OCI-LY3 (cell line): ENCODE measurements around the gene ARHGAP25.

Experiments used
- H2AFZ ChIP-seq: fragments of 200-600, 300-600 bp; shearing (Covaris generic); 2 replicates; pipeline ENCODE4 v1.6.0; 2014; ENCODE audit warnings: antibody characterized with exemption, low read depth, low read length
- H3K27ac ChIP-seq: fragments of 200-600, 300-600 bp; sonication (generic); 2 replicates; pipeline ENCODE4 v1.5.1; 2014; ENCODE audit warnings: mild to moderate bottlenecking, low read length, moderate library complexity, mixed read lengths
- H3K27me3 ChIP-seq: fragments of 200-600, 300-600 bp; sonication (generic); 2 replicates; pipeline ENCODE4 v1.6.1; 2014; ENCODE audit warnings: low read depth, low read length, mixed read lengths
- H3K36me3 ChIP-seq: fragments of 200-600, 300-600 bp; sonication (generic); replicated peaks from 2 replicates; pipeline ENCODE3; 2014; ENCODE audit warnings: low read depth, low read length, mixed read lengths
- H3K4me1 ChIP-seq: fragments of 300-600, 200-600 bp; sonication (generic); 2 replicates; pipeline ENCODE4 v1.6.1; 2014; ENCODE audit warnings: low read length, mixed read lengths
- H3K4me2 ChIP-seq: fragments of 200-600, 300-600 bp; sonication (generic); 2 replicates; pipeline ENCODE4 v1.6.1; 2014; ENCODE audit warnings: low read length, mixed read lengths
- H3K4me3 ChIP-seq: fragments of 300-600, 200-600 bp; sonication (generic); 2 replicates; pipeline ENCODE4 v1.5.1; 2014; ENCODE audit warnings: antibody characterized with exemption, mild to moderate bottlenecking, low read length, moderate library complexity
- H3K79me2 ChIP-seq: fragments of 300-600, 200-600 bp; shearing (Covaris generic); 2 replicates; pipeline ENCODE4 v1.6.1; 2014; ENCODE audit warnings: mild to moderate bottlenecking, low read length, mixed read lengths
- H3K9ac ChIP-seq: fragments of 300-600, 200-600 bp; shearing (Covaris generic); 2 replicates; pipeline ENCODE4 v1.6.0; 2014; ENCODE audit warnings: mild to moderate bottlenecking, low read length, moderate library complexity
- H3K9me3 ChIP-seq: fragments of 200-600, 300-600 bp; shearing (Covaris generic); 2 replicates; pipeline ENCODE4 v1.6.1; 2014; ENCODE audit warnings: low read length, mixed read lengths; ENCODE audit not compliant: insufficient read depth
- H4K20me1 ChIP-seq: fragments of 200-600, 300-600 bp; sonication (generic); 2 replicates; pipeline ENCODE4 v1.6.1; 2016; ENCODE audit warnings: low read length, mixed read lengths; ENCODE audit not compliant: insufficient read depth
- EZH2phosphoT487 ChIP-seq: fragments of 200-600 bp; shearing (Covaris generic); IDR thresholded peaks from 2 replicates; pipeline ENCODE4 v1.6.1; 2018; ENCODE audit warnings: antibody characterized with exemption, mixed run types, low read depth
- TF ChIP-seq, protein P1 (sequence below): fragments of 200-600, 300-600 bp; sonication (generic); IDR thresholded peaks from 2 replicates; pipeline ENCODE4 v1.5.1; 2014; ENCODE audit warnings: antibody characterized with exemption, low read length, low read depth

ARHGAP25 gene

DNA sequence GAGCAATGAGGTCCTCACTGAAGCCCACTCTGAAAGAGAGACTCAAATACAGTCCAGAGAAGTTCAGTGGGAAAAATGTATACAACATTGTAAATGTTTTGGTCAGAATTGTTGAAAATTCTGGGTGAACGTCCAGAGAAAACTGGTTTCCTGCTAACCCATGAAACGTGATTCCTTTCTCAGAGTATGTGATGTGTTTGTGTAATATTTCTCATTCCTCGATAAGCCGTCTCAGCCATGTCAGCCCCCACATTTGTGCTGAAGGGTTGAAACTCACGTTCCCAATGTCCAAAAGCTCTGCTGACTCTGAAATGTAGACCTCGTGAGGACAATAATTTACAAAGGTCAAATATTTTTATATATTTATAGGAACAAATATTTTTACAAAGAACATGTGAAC, 84.9 kb downstream of the ARHGAP25 start:
- Histone ChIP-seq H3K9me3 (no peaks in the 10 kb centered on the region), H2AFZ (no peak overlapping the region), H3K36me3 (peaks cover 89% of the 10 kb centered on the region), H3K4me1 (peaks cover 23% of the 10 kb centered on the region), H4K20me1 (peaks cover 84% of the 10 kb centered on the region), H3K9ac (no peak overlapping the region), H3K27me3 (no peaks in the 10 kb centered on the region), H3K4me2 (no peak overlapping the region), H3K4me3 (no peak overlapping the region), H3K27ac (peak overlapping the region; percentile 10), H3K79me2 (peaks cover 93% of the 10 kb centered on the region)
- TF ChIP-seq EZH2phosphoT487, result no peak
- TF ChIP-seq, protein P1, sequence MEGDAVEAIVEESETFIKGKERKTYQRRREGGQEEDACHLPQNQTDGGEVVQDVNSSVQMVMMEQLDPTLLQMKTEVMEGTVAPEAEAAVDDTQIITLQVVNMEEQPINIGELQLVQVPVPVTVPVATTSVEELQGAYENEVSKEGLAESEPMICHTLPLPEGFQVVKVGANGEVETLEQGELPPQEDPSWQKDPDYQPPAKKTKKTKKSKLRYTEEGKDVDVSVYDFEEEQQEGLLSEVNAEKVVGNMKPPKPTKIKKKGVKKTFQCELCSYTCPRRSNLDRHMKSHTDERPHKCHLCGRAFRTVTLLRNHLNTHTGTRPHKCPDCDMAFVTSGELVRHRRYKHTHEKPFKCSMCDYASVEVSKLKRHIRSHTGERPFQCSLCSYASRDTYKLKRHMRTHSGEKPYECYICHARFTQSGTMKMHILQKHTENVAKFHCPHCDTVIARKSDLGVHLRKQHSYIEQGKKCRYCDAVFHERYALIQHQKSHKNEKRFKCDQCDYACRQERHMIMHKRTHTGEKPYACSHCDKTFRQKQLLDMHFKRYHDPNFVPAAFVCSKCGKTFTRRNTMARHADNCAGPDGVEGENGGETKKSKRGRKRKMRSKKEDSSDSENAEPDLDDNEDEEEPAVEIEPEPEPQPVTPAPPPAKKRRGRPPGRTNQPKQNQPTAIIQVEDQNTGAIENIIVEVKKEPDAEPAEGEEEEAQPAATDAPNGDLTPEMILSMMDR, result no peak

DNA sequence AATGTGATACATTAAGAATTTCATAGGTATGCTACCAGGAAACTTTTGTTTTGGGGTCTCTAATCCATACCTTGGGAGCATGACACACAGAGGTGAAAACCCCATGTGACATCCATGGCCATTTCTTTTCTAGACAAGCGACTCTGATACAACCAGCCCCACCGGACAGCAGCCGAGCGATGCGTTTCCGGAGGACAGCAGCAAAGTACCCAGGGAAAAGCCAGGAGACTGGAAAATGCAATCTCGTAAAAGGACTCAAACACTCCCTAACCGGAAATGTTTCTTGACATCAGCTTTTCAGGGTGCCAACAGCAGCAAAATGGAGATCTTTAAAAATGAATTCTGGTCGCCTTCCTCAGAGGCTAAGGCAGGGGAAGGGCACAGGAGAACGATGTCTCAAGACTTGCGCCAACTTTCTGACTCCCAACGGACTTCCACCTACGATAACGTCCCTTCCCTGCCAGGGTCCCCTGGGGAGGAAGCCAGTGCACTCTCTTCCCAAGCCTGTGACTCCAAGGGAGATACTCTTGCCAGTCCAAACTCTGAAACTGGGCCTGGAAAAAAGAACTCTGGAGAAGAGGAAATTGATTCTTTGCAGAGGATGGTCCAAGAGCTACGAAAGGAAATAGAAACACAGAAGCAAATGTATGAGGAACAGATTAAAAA, 87.7 kb downstream of the ARHGAP25 start:
- H3K4me1 ChIP-seq, result peaks cover 46% of the 10 kb centered on the region

DNA sequence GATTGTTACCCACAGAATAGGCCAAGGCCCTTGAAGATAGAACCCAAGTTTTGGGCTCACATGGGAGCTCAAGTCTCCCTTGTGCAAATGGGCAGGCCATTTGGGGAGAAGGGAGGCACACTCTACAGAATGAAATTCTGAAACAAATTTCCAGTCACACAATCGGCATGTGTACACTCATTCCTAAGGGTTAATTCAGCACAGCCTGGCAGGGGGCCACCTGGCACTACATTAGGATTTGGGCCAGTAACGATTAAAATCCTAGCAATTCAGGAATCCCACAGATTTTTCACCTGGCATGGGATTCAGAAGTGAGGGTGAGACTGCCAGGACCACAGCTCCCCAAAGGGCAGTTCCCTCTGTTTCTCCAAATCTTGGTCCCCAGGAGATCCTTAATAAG, 90.2 kb downstream of the ARHGAP25 start:
- Histone ChIP-seq H2AFZ (no peak overlapping the region), H3K27me3 (no peaks in the 10 kb centered on the region), H3K9me3 (no peaks in the 10 kb centered on the region), H3K36me3 (peaks cover 79% of the 10 kb centered on the region), H3K27ac (peak overlapping the region; percentile 17; the same call in 1 of the 2 replicates), H3K4me2 (no peak overlapping the region), H3K9ac (no peak overlapping the region), H3K79me2 (peaks cover 94% of the 10 kb centered on the region), H3K4me3 (no peak overlapping the region), H4K20me1 (peaks cover 79% of the 10 kb centered on the region), H3K4me1 (peaks cover 71% of the 10 kb centered on the region)
- TF ChIP-seq EZH2phosphoT487, result no peak
- TF ChIP-seq, protein P1, result no peak

More for the DNA sequence above, 87.7 kb downstream of the ARHGAP25 start:
- Histone ChIP-seq H3K27me3 (no peaks in the 10 kb centered on the region), H3K4me3 (no peak overlapping the region), H2AFZ (no peak overlapping the region), H3K4me2 (no peak overlapping the region), H3K9ac (no peak overlapping the region), H3K79me2 (peaks cover 93% of the 10 kb centered on the region), H3K27ac (peak overlapping the region; percentile 20; the same call in 1 of the 2 replicates), H4K20me1 (peaks cover 88% of the 10 kb centered on the region), H3K36me3 (peaks cover 87% of the 10 kb centered on the region), H3K9me3 (no peaks in the 10 kb centered on the region)
- TF ChIP-seq EZH2phosphoT487, result no peak
- TF ChIP-seq, protein P1, result no peak

DNA sequence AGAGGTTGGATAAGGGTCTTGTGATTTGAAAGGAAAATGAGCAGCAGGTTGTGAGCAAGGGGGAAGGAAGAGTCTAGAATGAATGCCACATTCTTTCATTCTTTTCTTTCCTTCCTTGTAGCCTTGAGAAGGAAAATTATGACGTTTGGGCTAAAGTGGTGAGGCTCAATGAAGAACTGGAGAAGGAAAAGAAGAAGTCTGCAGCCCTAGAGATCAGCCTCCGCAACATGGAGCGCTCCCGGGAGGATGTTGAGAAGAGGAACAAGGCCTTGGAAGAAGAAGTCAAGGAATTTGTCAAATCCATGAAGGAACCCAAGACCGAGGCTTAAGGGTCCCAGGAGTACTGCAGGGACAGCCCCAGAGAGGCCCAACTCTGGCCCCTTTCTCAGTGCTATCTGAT, 91.3 kb downstream of the ARHGAP25 start:
- Histone ChIP-seq H3K27ac (peak overlapping the region; percentile 42), H3K4me1 (peaks cover 81% of the 10 kb centered on the region), H2AFZ (no peak overlapping the region), H3K79me2 (peaks cover 87% of the 10 kb centered on the region), H3K4me2 (no peak overlapping the region), H3K27me3 (no peaks in the 10 kb centered on the region), H3K4me3 (no peak overlapping the region), H3K9me3 (no peaks in the 10 kb centered on the region), H3K9ac (no peak overlapping the region), H3K36me3 (peaks cover 71% of the 10 kb centered on the region), H4K20me1 (peaks cover 70% of the 10 kb centered on the region)
- TF ChIP-seq EZH2phosphoT487, result no peak
- TF ChIP-seq, protein P1, result no peak
